Endothelial cell of hepatic sinusoid (primary cell): ENCODE results near the gene CDRT15.
"Not testable (repeated sequence)": the region's sequence is repeated elsewhere in the genome, so short reads cannot be mapped to it uniquely, and the experiment has no call there.

Experiments used
- in situ Hi-C: cut with HindIII; loops from 2 replicates; pipeline ENCODE4 v1.10.0; 2017; ENCODE audit warnings: low sequenced_read_pairs

Gene CDRT15

GRCh38 chr17:14236762-14237161 is at the start of gene CDRT15:
CDRT15 (minus strand) TSS chr17:14236862; CDS start chr17:14236833, 29 bp downstream.
- in situ Hi-C loops: not testable (repeated sequence)

GRCh38 chr17:14282726-14283125 is 46.1 kb upstream of the CDRT15 start:
- in situ Hi-C loops: no loop called here

- in situ Hi-C loops: no loop called here
These were observed 44.9 kb upstream of the CDRT15 start for GRCh38 chr17:14281530-14281929.

GRCh38 chr17:14276535-14277250 is 40.0 kb upstream of the CDRT15 start:
- in situ Hi-C loops: no loop called here

- in situ Hi-C loops: no loop called here
These were observed 33.8 kb upstream of the CDRT15 start for GRCh38 chr17:14270508-14270907.

- in situ Hi-C loops: no loop called here
These were observed 32.8 kb upstream of the CDRT15 start for GRCh38 chr17:14269473-14269872.

- in situ Hi-C loops: no loop called here
These were observed 31.6 kb upstream of the CDRT15 start for GRCh38 chr17:14268264-14268663.

GRCh38 chr17:14261406-14261805 is 24.7 kb upstream of the CDRT15 start:
- in situ Hi-C loops: no loop called here

GRCh38 chr17:14245629-14246028 is 9.0 kb upstream of the CDRT15 start:
- in situ Hi-C loops: no loop called here

- in situ Hi-C loops: no loop called here
These were observed 8.3 kb upstream of the CDRT15 start for GRCh38 chr17:14245002-14245401.

- in situ Hi-C loops: not testable (repeated sequence)
These were observed 2.6 kb upstream of the CDRT15 start for GRCh38 chr17:14239271-14239670.

- in situ Hi-C loops: not testable (repeated sequence)
These were observed 630 bp downstream of the CDRT15 start for GRCh38 chr17:14236032-14236431.

GRCh38 chr17:14235047-14235446 is 1.6 kb downstream of the CDRT15 start:
- in situ Hi-C loops: not testable (repeated sequence)

- in situ Hi-C loops: not testable (repeated sequence)
These were observed 5.5 kb downstream of the CDRT15 start for GRCh38 chr17:14231187-14231586.

GRCh38 chr17:14228903-14229302 is 7.8 kb downstream of the CDRT15 start:
- in situ Hi-C loops: no loop called here

GRCh38 chr17:14227052-14227451 is 9.6 kb downstream of the CDRT15 start:
- in situ Hi-C loops: no loop called here

GRCh38 chr17:14225254-14225980 is 11.2 kb downstream of the CDRT15 start:
- in situ Hi-C loops: no loop called here

GRCh38 chr17:14222611-14223010 is 14.1 kb downstream of the CDRT15 start:
- in situ Hi-C loops: no loop called here

- in situ Hi-C loops: no loop called here
These were observed 22.4 kb downstream of the CDRT15 start for GRCh38 chr17:14214271-14214670.

- in situ Hi-C loops: no loop called here
These were observed 24.3 kb downstream of the CDRT15 start for GRCh38 chr17:14212401-14212800.

- in situ Hi-C loops: no loop called here
These were observed 24.9 kb downstream of the CDRT15 start for GRCh38 chr17:14211801-14212200.

- in situ Hi-C loops: no loop called here
These were observed 25.4 kb downstream of the CDRT15 start for GRCh38 chr17:14211246-14211645.
